Mammary epithelial cell (primary cell): Measurements from ENCODE around the gene TAF1A.

Experiments
- EZH2 ChIP-seq: IDR thresholded peaks from 2 replicates; pipeline ENCODE4 v1.6.1; 2012; ENCODE audit warnings: low read length, inconsistent platforms, borderline replicate concordance
- TF ChIP-seq, protein P1 (sequence below), 2 donors: IDR thresholded peaks in 1 of 2; conservative IDR thresholded peaks in 1 of 2; 2 replicates each; pipeline ENCODE4 v1.5.1; 2011 to 2012; ENCODE audit warnings: inconsistent platforms in 2 of 2, low read length in 2 of 2, mild to moderate bottlenecking in 2 of 2, control low read depth in 1 of 2, low read depth in 1 of 2; ENCODE audit not compliant: insufficient read depth in 1 of 2; ENCODE audit errors: extremely low read depth in 1 of 2

- TF ChIP-seq, protein P1, sequence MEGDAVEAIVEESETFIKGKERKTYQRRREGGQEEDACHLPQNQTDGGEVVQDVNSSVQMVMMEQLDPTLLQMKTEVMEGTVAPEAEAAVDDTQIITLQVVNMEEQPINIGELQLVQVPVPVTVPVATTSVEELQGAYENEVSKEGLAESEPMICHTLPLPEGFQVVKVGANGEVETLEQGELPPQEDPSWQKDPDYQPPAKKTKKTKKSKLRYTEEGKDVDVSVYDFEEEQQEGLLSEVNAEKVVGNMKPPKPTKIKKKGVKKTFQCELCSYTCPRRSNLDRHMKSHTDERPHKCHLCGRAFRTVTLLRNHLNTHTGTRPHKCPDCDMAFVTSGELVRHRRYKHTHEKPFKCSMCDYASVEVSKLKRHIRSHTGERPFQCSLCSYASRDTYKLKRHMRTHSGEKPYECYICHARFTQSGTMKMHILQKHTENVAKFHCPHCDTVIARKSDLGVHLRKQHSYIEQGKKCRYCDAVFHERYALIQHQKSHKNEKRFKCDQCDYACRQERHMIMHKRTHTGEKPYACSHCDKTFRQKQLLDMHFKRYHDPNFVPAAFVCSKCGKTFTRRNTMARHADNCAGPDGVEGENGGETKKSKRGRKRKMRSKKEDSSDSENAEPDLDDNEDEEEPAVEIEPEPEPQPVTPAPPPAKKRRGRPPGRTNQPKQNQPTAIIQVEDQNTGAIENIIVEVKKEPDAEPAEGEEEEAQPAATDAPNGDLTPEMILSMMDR (conservative IDR thresholded peaks at IDR 0.05 in 1 of 2, IDR thresholded peaks at IDR 0.05 in 1 of 2; ENCODE audit: extremely low read depth in 1 of 2, insufficient read depth in 1 of 2, low read depth in 1 of 2, low read length in 2 of 2): no peak
- no peak for TF ChIP-seq EZH2
Measured at GRCh38 chr1:222618001-222618879, 28.5 kb upstream of the TAF1A start, which contains the start of gene MIA3.
